CD4-positive, alpha-beta T cell treated with Interleukin-17A for 1 hour (primary cell): Measurements from ENCODE around the gene DEFB124.
"Not testable (repeated sequence)": the region's sequence is repeated elsewhere in the genome, so short reads cannot be mapped to it uniquely, and the experiment has no call there.

Experiments
- DNase-seq: peaks from one replicate; pipeline ENCODE4 v3.0.0-alpha.2; 2020

The DEFB124 gene

DNA sequence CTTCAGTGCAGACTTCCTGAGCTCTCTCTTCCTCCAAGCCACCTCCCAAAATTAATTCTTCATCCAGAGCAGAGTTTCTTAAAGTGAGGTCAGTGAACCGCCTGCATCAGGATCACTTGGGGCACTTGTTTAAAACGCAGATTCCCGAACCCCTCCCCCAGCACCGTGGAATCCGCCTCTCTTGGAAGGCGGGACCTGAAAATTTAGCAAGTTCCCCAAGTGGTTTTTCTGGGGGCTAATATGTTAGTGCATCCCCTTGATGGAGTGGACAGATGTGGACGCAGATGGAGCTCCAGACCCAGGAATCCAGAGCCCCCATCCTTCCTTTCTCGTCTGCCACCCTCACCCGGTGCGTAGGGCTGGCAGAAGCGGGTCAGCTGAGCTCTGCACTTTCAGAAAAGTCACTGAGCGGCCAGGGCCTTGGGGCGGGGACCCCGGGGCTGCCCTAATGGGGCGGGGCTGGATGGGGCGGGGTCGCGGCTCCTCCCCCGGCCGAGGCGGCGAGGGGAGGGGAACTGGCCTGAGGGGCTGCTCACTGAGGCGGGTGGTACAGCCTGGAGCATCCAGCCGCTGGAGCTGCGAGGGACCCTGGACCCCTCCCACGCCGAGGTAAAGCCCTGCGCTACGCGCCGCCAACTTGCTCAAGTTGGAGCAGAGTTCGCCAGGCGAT, at the start of gene DEFB124, which contains the start of gene REM1:
Gene DEFB124 (minus strand): TSS at position 370 of the 670 bp plus-strand sequence. CDS start 2,114 bp downstream, outside the sequence.
Gene REM1 (plus strand): TSS at position 531 of the 670 bp plus-strand sequence. CDS start 1,158 bp downstream, outside the sequence.
- no peak for DNase-seq

- peak; percentile 16 for DNase-seq
These were observed 48.7 kb upstream of the DEFB124 start for GRCh38 chr20:31523361-31524283.

DNA sequence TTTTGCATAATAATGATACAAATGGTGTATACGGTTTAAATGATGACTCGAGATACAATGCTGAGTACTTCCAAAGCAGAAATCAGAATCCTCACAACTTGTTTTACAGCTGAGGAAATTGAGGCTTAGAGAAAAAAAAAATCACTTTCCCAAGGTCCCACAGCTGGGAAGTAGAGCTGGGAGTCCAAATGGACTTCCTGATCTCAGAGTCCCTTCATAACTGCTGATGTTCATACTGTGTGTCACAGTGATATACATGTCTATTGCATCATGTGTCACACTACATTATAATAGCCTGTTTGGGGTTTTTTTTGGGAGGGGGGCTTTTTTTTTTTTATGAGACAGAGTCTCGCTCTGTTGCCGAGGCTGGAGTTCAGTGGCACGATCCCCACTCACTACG, 47.8 kb upstream of the DEFB124 start:
- no peak for DNase-seq

GRCh38 chr20:31521267-31521666, 46.3 kb upstream of the DEFB124 start:
- not testable (repeated sequence) for DNase-seq

GRCh38 chr20:31517373-31517772, 42.4 kb upstream of the DEFB124 start:
- no peak for DNase-seq

DNA sequence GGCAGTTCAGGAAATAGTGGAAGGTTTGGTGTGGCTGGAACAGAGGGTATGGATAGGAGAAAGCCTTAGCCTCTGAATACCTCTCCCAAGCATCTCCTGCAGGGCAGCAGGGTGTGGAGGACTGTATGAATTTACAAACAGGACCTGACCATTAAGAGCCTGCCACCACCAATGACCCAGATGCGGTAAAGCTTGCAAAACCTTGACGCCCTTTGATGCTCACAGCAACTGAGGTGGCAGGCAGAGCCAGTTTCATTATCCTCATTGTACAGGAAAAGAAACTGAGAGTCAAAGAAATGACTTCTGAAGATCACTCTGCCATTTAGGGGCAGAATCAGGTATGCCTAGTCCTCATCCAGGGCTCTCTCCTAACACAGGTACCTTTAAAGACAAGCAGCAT, 41.7 kb upstream of the DEFB124 start:
- DNase-seq, result peak; percentile 25

- no peak for DNase-seq
These were observed 41.2 kb upstream of the DEFB124 start for GRCh38 chr20:31516166-31516565.

GRCh38 chr20:31515775-31516107, 40.8 kb upstream of the DEFB124 start:
- no peak for DNase-seq

GRCh38 chr20:31515072-31515774, 40.3 kb upstream of the DEFB124 start:
- DNase-seq, result no peak

DNA sequence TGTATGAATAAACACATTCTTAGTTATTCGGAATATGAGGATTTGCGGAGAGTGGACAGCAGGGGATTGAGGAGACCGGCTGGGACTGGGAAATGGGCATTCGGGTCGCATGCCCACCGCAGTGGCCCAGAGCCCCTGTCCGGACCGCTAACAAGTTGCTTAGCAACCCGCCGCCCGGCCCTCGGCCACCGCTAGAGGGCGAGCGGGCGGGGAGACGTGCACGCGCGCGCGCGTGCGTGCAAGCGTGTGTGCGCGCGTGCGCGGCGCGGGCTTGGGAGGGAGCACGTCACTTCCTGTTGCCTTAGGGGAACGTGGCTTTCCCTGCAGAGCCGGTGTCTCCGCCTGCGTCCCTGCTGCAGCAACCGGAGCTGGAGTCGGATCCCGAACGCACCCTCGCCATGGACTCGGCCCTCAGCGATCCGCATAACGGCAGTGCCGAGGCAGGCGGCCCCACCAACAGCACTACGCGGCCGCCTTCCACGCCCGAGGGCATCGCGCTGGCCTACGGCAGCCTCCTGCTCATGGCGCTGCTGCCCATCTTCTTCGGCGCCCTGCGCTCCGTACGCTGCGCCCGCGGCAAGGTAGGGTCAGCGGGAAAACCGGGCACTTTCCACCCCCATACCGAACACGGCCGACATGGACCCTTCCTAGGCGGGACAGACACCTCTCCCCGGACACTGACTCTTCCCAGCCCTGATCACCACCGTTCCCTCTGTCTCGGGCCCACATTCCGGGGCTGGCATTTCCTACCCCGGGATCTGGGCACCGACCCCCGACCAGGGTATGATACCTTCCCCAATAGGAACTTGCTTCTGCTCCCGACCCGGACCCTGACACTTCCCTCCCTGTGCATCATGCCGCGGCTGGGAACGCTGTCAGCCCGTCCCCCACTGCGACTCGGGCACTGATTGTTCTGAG, 39.5 kb upstream of the DEFB124 start, which contains the start of gene HM13:
Gene HM13 (plus strand): TSS at position 289 of the 918 bp plus-strand sequence. CDS start 110 bp downstream, at position 399.
- peak; percentile 89 for DNase-seq

DNA sequence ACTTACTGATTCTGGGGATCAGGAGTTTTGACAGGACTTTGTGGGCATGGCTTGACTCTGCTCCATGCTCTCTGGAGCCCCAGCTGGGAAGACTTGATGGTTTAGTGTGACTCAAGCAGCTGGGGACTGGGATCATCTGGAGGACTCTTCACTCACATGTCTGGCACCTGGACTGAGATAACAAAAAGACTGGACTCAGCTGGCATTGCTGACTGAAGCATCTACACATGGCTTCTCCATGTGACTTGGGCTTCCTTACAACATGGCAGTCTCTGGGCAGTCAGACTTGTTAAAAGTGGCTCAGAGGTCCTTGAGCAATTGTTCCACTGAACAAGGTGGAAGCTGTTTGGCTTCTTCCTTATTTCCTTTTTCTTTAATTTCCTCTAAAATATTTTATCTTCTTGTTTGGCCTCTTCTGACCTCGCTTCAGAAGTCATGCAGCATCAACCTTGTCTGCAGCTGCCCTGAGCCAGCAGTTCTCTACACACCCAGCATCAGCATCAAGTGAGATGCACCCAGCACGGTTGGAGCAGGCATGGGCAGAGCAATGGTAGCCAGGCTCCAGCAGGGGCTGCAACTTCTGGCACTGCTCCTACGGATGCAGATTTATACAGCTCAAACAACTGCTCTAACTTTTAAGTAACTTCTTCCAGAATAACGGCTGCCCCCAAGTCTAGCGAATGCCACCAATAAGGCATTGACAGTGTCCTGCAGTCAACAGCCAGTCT, 33.8 kb upstream of the DEFB124 start:
- no peak for DNase-seq

- DNase-seq, result no peak
These were observed 31.0 kb upstream of the DEFB124 start for GRCh38 chr20:31505903-31506302.

- peak; percentile 75 for DNase-seq
These were observed 28.2 kb upstream of the DEFB124 start for GRCh38 chr20:31502884-31503673.

- DNase-seq, result no peak
These were observed 25.6 kb upstream of the DEFB124 start for GRCh38 chr20:31500527-31500926.

- no peak for DNase-seq
These were observed 23.1 kb upstream of the DEFB124 start for GRCh38 chr20:31497838-31498540.

DNA sequence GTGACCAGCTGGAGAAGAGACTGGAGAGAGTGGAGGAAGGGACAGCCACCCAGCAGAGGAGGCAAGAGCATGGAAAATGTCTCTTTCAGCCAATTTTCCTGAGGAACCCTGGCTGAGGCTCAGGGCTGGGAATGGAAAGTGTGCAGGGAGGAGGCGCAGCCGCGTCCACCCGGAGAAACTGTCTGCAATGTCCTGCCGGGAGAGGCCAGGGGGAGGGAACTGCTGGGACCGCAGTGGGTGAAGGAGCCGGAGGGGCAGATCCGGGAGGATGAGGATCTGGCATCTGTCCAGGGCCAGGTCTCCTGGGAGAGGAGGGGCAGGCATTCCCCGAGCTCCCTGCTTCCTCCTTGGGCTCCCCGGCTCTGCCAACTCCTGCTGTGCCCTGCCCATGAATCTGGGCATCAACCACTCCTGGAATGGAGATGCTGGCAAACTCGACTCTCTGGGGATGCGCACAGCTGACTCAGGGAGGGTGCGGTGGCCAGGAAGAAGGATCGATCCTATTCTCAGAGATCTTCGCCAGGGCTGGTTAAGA, 21.9 kb upstream of the DEFB124 start:
- DNase-seq, result no peak

DNA sequence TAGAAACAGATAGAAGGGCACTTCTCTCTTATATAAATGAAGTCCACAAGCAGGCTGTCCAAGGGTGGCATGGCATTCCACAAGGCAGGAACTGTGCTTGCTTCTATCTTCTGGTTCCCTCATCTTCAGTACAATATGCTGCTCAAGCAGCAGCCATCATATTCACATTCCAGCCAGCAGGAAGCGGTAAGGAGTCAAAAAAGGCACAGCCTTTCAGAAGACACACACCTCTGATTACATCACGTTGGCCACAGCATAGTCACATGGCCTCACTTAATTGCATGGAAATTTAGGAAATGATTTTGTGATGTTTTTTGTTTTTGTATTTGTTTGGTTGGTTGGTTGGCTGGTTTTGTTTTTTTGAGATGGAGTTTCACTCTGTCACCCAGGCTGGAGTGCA, 19.2 kb upstream of the DEFB124 start:
- DNase-seq, result no peak

- no peak for DNase-seq
These were observed 15.8 kb upstream of the DEFB124 start for GRCh38 chr20:31490752-31491151.

DNA sequence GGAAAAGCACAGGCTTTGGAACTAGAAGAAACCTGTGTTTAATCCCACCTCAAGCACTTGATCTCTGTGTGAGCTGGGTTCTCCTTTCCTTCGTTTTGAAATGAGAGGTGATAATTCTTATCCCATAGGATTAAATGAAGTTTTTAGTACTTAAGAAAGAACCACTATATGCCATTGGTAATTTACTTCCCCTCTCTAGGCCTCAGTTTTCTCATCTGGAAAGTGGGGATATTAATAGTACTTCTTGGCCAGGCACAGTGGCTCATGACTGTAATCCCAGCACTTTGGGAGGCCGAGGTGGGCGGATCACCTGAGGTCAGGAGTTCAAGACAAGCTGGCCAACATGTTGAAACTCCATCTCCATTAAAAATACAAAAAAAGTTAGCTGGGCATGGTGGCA, 14.2 kb upstream of the DEFB124 start:
- DNase-seq, result no peak

DNA sequence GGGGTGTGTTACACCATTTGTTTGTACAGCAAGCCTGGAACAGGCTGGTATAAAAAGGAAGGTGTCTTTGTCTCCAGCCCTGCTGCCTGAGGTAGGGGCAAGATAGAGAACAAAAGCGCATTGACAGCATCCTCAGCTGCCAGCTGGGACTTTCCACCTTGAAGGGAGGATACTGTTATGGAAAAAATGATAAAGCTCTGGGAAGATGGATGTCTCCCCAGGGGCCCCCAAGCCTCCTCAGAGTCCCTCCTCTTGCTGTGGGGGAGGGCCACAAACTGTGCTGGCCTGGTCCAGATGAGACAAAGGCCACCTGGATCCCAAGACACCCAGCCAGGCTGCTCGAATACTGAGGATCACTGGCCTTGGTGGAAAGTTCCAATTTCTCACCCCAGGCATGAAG, 13.2 kb upstream of the DEFB124 start:
- DNase-seq, result no peak
